NK-92 treated with Interleukin-12 subunit alpha and Interleukin-12 subunit beta, amount 100 ng/mL, for 24 hours (cell line): Measurements from ENCODE around the gene KDM4B.
"Not testable (repeated sequence)": the region's sequence is repeated elsewhere in the genome, so short reads cannot be mapped to it uniquely, and the experiment has no call there.

Experiments
- DNase-seq: peaks from one replicate; lab custom pipeline; 2025; lab: John Stamatoyannopoulos, UW

KDM4B gene

DNA sequence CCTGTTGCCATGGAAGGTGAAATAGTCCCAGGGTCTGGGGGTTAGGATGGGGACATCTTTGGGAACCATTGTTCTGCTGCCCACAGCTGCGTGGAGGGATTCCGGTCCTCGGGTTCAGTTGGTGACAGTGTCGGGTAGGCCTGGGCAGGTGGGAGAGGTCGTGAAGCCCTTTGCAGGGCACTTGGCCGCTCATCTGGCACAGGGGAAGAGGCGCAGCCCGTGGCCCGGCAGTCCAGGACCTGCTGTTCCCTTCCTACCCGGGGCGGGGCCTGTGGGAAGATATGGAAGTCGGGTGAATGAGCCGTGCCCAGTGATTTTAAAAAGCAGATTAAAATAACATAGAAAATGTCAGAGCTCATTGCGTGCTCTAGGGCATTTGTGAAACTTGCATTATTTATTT is 44.8 kb downstream of the KDM4B start:
- no peak for DNase-seq

DNA sequence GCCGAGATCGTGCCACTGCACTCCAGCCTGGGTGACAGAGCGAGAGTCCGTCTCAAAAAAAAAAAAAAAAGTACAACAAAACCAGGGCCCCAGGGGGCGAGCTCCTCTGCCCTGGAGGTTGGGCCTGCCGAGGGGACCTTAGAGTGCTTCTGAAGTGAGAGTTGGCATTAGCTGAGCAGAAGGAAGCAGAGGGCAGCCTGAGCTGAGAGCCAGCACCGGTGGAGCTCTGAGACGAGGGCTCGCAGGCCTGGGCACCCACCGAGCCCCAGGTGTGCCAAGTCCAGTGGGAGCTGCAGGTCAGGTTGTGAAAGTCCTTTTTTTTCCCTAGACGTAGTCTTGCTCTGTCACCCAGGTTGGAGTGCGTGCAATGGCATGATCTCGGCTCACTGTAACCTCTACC is 46.0 kb downstream of the KDM4B start:
- DNase-seq: no peak

DNA sequence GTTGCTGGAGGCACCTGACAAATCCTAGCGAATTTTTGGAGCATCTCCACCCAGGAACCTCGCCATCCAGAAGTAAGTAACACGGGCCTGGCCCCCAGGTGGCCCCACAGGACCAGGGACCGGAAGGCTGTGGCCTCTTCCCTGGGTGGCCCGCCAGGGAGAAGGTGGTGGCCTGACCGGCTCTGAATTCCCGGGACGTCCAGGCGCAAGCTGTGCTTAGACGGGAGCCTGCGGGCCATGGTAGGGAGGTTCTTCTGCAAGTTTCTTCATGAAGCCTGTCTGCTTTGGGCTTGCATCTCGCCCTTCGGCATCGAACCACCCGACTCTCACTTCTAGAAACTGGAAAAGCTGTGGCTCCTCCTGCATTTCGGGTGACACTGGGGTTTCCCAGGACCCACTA is 47.4 kb downstream of the KDM4B start:
- DNase-seq: no peak

DNA sequence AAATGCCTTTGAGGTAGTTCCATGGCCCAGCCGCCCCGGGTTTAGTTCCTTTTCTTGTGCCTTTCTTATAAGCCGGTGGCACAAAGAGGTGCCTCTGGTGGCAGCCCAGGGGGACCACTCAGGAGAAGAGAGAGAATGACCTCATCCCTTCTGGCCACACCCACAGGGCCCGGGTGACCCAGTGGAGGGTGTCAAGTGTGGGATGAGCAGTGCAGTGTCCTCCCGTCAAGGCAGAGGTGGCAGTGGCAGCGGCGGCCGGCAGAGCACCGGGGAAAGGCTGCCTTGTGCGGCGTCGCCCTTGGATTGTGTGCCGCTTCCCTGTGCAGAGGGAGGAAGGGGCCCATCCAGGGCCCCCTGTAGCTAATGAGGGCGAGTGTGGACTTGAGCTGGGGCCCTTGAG is 47.9 kb downstream of the KDM4B start:
- no peak for DNase-seq

DNA sequence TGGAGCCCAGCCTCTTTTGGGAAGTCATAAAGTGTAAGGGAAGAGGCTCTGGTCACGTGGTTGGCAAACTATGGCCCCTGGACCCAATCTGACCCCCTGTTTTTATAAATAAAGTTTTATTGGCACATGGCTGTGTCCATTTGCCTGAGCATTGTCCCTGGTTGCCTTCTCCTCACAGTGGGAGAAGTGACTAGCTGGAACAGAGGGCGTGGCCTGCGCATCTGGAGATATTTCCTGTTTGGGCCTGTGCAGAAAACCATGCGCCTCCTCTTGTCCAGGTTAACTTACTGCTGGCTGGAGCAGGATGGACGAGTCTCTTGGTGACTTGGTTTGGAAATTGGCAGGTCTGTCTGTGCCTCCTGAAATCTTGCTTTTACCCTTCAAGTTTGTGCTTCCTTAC is 48.3 kb downstream of the KDM4B start:
- DNase-seq: no peak

DNA sequence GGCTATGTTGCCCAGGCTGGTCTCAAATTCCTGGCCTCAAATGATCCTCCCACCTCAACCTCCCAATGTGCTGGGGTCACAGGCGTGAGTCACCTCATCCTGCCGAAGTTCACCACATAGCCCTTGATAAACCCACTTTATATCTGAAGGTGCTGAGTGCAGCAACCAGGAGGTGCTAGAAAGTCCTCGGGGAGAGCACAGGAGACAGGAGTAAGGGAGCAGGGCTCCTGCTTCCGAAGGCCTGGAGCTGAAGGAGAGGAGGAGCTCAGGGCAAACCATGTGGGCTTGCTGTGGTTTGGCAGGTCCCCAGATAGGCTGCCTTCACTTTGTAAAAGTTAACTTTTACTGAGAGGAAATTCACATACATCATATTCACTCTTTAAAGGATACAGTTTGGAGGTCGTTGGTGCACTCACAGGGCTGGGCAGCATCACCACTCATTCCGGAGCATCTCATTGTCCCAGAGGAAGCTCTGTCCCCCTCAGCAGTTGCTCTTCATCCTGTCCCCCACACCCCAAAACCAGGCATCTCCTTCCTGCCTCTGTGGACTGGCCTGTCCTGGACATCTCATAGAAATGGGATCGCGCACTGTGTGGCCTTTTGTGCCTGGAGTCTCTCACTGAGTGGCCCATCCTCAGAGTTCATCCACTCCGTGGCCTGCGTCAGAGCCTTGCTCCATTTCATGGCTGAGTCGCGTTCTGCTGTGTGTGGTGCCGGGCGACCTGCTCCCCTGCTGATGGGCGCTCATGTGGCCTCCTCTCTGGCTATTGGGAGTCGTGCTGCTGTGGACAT is 49.5 kb downstream of the KDM4B start:
- no peak for DNase-seq

DNA sequence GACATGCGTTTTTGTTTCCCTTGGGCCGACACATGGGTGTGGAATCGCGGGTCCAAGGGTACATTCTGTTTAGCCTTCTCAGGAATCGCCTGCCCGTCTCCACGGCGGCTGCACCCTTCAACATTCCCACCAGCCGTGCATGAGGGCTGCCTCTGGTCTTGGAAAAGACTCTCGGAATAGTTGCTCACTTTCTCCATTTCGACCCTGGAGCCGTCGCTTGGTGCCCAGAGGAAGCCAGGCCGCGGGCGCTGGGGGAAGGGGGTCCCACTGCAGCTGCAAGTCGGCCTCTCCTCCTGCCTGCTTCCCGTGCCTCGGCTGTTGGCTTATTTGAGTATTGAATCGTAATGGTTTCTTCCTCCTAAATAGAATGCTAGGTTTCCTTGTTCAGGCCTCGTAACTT is 51.5 kb downstream of the KDM4B start:
- no peak for DNase-seq

DNA sequence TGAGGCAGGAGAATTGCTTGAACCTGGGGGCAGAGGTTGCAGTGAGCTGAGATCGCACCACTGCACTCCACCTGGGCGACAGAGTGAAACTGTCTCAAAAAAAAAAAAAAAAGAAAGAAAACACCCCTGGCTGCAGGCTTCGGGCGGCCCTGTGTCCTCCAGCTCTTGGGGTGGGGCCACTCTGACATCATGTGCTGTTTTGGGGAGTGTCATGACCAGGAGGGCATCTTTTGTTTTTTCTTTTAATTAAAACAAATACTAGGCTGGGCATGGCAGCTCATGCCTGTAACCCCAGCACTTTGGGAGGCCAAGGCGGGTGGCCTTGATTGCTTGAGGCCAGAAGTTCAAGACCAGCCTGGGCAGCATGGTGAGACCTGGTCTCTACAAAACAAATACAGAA is 52.1 kb downstream of the KDM4B start:
- DNase-seq: no peak

DNA sequence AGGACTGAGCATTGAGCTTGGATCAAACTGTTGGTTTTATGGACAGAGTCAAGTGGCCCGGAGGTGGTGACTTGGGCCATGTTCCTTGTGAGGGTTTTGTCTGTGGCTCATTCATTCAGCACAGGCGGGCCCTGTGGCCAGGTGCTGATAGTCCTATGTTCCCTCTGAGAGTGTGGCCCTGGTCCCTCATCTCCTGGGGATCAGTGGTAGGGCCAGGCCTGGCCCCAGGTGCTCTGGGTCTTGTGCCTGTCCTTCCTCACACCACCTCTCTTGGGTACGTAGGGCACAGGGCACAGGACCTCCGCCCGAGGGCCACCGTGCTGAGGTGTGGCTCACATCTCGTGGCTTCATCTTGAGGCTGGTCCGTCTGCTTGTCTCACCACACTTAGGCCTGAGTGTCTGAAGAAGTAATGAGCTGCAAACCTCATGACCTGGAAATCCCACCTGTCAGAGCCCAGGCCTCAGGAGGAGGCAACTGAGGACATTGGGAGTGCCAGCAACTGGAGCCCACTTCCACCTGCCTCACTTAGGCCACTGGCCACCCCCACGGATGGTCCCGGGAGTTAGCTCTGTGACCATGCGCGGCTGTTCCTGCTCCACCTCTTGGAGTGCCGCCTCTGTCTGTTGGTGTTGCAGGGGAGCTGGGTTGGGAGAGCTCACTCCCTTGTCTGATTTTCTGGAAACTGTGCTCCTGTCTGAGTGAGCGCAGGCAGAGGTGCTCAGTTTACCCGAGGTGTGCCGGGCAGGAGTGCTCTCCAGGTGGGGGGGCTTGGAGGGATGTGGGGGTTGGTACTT is 53.4 kb downstream of the KDM4B start:
- no peak for DNase-seq

DNA sequence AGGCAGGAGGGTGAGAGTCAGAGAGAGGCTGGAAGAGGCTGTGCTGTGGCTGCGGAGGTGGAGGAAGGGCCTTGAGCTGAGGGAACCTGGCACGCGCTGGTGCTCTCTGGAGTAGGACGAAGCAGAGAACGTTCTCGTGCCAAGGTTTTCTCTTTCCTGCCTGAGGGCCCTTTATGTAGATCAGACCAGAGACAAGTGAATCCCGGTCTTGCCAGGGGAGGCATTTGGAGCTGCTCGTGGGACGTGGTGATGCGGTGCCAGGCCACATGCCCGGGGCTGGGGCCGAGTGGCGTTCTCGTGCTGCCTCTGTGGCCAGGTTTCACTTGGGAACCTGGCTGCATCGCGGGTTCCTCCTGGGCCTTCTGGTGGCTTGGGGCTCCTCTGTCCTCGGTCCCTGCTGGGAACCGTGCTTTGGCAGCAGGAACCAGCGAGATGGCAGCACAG is 54.2 kb downstream of the KDM4B start:
- no peak for DNase-seq

DNA sequence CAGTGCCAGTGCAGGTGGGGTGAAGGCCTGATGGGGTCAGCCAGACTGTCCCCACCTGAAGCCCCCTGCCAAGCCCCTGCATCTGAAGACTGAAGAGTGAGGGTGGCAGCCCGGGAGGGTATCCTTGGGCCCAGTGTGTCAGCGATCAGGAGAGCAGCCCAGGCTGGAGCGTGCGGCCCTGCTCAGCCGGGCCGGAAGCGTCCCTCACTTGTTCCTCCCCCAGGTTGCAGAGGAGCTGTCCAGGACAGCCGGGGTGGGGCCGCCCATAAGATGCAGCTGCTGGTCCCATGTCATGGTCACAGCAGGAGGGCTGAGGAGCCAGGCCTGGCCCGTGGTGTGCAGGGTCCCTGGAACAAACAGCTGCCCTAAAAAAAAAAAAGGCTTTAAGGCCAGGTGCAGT is 55.4 kb downstream of the KDM4B start:
- DNase-seq: no peak

DNA sequence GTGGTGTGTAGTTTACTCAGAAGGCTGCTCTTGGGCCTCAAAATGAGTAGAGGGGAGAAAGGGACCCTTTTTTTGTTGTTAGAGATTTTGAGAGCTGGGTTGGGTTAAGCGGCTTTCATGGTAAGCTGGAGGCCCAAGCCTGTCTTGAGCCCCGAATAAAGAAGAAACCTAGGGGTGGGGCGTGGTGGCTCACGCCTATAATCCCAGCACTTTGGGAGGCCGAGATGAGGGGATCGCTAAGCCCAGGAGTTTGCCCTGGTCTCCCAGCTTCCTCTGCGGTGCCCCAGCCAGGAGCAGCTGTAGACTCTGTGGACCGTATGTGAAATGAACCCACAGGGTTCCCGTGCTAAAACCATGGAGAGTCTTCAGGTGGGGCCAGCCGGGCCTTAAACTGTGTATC is 56.1 kb downstream of the KDM4B start:
- no peak for DNase-seq

DNA sequence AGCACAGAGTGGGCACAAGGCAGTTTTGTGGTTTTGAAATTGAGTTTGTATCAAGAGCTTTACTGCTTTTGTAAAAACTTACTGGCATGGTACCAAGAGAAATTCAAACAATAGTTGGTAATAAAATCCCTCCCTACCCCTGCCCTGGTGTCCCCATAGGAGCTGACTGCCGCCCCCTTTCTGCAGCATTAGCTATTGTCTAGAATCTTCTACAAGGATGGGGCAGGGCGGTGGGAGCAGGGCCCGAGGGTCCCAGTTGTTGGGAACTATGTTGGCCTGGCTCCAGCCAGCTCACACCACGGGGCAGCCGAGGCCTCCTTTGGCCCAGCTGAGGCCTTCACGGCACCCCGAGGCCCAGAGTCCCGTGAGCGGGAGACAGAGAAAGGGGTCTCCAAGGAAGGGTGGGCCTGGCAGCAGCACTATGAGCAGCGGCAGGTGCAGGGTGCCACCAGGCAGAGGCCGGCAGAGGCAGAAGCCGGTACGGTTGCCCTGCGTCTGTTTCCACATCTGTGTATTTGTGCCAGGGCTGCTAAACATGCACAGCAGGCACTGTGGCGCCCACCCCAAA is 57.9 kb downstream of the KDM4B start:
- DNase-seq: no peak

DNA sequence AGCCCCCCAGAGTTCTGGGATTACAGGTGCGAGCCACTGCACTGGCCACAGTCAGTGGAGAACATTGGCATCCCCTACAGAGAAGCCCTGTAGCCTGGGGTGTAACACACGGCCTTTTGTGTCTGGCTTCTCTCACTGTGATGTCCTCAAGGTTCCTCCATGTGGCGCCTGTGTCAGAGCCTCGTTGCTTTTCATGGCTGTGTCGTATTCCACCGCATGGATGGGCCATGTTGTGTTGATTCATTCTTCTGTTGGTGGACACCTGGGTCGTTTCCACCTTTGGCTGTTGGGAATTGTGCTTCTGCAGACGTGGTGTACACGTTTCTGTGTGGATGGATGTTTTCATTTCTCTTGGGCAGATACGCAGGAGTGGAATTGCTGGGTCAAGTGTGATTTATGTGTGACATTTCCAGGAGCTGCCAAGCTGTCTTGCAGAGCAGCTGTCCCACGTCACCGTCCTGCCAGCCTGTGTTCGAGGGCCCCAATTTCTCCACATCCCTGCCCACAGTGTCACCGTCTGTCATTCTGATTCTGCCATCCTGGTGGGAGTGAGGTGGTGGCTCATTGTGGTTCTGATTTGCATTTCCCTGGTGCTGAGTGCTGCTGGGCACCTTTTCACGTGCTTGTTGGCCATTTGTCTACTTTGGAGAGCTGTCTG is 59.4 kb downstream of the KDM4B start:
- no peak for DNase-seq

DNA sequence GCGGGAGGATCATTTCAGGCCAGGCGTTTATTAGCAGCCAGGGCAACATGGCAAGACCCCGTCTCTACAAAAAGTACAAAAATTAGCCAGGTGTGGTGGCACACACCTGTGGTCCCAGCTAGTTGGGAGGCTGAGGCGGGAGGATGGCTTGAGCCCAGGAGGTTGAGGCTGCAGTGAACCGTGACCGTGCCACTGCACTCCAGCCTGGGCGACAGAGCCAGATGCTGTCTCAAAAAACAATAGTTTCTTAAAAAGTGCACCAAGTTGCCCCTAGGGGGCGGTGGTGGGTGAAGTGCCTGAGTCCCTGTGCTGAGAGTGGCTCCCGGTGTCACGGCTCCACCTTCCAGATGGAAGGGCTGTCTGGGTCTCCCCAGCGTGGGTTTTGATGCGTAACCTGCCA is 60.7 kb downstream of the KDM4B start:
- DNase-seq: not testable (repeated sequence)

DNA sequence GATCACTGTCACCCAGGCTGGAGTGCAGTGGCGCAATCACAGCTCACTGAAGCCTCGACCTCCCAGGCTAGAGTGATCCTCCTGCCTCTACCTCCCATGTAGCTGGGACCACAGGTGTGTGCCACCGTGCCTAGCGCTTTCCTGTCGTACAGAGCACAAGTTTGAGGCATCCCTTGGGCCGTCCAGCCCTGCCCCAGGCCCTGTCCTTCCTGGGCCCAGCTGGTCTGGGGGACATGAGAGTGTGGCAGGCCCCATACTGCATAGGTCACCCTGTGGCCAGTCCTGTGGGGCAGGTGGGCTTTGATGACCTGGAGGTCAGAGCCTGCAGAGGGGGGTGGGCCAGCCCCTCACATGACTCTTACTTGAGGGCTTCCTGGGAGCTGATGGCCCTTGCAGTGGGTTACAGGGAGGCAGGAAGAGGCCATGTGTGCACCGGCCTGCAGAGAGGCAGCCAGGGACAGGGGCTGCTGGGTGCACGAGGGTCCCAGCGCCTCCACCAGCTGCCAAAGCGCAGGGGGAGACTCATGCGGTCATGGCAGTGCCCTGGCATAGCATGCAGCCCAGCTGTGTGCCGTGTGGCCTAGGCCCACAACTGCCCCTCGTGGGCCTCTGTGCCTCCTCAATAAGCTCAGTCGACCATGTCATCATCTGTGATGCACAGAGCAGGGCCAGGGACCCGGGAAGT is 61.4 kb downstream of the KDM4B start:
- no peak for DNase-seq

DNA sequence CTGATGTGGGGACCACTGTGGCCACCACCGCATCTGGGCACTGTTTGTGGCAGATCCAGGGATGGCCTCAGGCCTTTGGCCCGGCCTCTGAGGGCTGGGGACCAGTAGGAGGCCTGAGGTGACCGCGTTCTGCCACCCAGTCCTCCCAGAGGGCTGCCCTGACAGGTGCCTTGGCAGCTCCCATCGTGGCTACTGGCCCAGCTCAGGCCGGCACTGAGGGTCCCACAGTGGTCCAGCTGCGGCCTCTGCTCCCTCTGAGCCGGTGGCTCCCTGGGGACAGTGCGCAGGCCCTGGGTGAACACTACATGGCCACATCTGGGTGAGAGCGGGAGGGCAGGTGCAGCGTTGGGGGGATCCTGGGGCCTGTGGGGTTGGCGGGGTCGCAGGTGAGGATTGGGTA is 61.9 kb downstream of the KDM4B start:
- DNase-seq: no peak

DNA sequence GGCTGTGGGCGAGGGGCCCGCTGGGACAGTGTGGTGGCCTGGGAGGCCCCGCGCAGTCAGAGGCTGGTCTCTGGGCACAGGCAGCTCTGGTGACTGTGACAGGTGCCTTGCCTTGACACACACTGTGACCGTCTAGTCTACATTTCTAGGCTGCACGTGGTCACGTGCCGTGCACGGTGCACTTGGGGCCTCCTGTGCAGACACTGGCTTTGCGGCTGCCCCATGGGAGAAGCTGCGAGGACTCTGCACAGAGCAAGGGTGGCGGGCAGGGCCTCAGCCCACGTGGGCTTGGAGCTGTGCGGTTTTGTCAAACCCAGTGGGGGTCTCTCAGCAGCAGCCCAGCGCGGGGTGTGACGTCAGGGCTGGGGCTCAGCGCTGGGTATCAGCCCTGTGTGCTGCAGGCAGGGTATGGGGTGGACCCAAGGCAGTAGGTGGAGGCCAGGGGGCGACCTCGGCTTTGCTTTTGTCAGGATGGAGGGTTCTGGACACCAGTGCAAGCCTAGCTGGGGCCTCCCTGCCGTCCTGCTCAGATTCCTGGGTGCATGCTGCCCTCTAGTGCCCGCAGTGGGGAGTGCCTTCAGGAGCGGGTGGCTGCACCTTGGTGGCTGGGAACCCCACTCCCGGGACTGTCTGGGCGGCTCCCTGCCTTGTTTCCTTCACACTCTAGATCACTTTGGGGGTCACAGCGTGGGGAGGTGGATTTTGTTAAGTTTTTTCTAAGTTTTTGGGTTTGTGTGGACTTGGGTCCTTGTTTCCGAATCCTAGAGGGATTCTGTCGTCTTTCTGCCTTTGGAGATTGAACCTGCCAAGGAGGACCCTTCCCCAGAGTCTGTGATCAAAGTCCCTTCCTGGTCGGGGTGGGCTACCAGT is 62.6 kb downstream of the KDM4B start:
- DNase-seq: peak; percentile 41

DNA sequence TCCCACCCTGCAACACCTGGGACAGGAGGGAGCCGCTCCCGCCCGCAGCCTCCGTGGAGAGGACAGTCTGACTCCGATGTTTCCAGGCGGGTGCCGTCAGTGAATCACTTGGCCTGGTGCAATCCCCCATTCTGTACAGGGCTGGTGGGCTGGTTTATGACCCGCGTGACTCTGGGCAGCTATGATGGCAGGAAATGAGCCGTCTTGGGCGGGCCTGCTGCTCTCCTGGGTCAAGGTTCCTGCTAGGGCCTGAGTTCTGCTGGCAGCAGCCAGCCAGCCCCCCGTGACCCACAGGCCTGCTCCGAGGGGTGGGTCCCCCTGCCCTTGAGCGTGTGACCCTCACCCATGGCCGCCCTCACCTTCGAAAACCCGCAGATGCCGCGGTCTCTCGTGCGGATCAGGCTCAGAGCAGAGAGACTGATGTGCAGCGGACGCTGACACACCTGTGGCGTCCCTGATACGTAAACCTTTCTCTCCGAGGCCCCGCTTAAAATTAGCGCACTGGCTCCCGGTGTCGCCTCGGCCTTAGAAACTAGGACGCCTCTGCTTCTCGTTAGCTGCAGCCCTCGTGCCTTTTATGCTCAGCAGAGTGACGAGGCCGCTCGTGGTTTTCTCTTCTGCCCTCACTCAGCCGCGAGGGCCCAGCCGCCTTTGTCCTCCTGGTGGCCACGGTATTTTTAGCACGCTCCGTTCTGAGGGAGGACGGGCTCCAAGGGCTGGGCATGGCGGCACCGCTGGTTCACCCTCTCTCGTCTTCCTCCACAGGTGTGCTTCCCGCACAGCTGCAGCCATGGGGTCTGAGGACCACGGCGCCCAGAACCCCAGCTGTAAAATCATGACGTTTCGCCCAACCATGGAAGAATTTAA is 63.4 kb downstream of the KDM4B start:
- no peak for DNase-seq

DNA sequence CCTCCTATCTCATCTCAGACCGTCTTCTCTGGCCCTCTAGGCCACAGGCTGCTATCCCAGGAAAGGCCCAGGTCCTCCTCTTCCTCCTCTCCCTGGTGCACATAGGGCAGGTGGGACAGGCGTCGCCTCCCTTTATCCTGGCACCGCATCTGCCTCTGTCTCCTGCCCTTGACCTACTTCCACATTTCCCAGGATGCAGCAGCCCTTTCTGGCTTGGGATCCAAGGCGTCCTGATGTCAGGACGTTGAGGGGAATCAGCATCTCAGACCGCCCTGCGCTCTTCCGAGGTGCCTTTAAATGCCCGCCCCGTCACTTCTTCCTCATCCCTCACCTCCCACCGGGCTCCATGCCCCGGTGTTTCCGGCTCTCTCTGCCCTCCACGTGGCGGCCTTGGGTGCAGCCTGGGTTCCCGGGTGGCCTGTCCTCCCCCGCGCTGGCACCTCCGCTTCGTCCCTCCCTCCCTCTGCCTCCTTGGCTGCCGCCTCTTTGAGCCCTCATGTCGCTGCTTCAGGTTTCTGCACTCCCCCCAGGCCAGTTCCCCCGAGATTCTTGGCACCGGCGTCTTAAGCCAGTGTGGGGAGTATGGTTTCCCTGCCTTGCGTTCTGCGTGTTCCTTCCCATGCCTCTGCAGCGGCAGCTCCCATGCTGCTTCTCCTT is 66.3 kb downstream of the KDM4B start:
- no peak for DNase-seq
